B cell (primary cell): ENCODE data around the gene GNA14. TPM values are rescaled to one million over a fixed set of nuclear protein-coding genes. Genes with fewer than 3 reads are reported as not detected.

Source experiments
- ATAC-seq: fragments of 200-7000 bp; cut with Tn5 transposase; one replicate; pipeline ENCODE4 v1.10.0; 2021; ENCODE audit warnings: low read depth, mild to moderate bottlenecking, moderate number of reproducible peaks, moderate library complexity
- CTCF ChIA-PET: fragments of 350-600 bp; sonication (Branson Sonifier 250); formaldehyde crosslinking; loops from one replicate; lab custom pipeline; 2021; ENCODE audit warnings: antibody characterized with exemption, inconsistent platforms; lab: Charles Lee
- POLR2A ChIA-PET: fragments of 350-600 bp; sonication (Branson Sonifier 250); formaldehyde crosslinking; loops from one replicate; lab custom pipeline; 2021; ENCODE audit warnings: antibody characterized with exemption; lab: Charles Lee
- DNase-seq: peaks from one replicate; pipeline ENCODE4 v3.0.0; 2013
- H2AFZ ChIP-seq: 2 replicates; pipeline ENCODE4 v1.6.1; 2012; ENCODE audit warnings: mild to moderate bottlenecking, low read depth, low read length; ENCODE audit not compliant: insufficient read depth, poor library complexity, severe bottlenecking
- H3K27ac ChIP-seq, 2 donors: 1 replicate in 1 of 2; 2 replicates in 1 of 2; pipeline ENCODE4 v1.5.1; 2012 to 2013; ENCODE audit warnings: low read length in 2 of 2, mild to moderate bottlenecking in 2 of 2, moderate library complexity in 1 of 2
- H3K27me3 ChIP-seq, 4 experiments: fragments of 200-600 bp in 1 of 4; sonication (generic) in 1 of 4; replicated peaks in 1 of 4; 1 replicate in 2 of 4; 2 replicates in 2 of 4; pipeline versions ENCODE4 v1.6.1 to v1.7.0; 2013 to 2016; ENCODE audit warnings: low read length in 3 of 4, mild to moderate bottlenecking in 2 of 4, mixed read lengths in 1 of 4, moderate library complexity in 1 of 4; ENCODE audit not compliant: insufficient read depth in 4 of 4, control insufficient read depth in 3 of 4; ENCODE audit errors: control extremely low read depth in 1 of 4
- H3K36me3 ChIP-seq, 2 experiments: replicated peaks in 1 of 2; 1 replicate in 1 of 2; 2 replicates in 1 of 2; pipeline versions ENCODE4 v1.6.1 to v1.7.1; 2013; ENCODE audit warnings: low read length in 1 of 2; ENCODE audit not compliant: insufficient read depth in 2 of 2, control insufficient read depth in 1 of 2; ENCODE audit errors: control extremely low read depth in 1 of 2, extremely low read depth in 1 of 2
- H3K4me1 ChIP-seq, 2 donors: fragments of 200-600 bp in 1 of 2; sonication (generic) in 1 of 2; 1 replicate in 1 of 2; 2 replicates in 1 of 2; pipeline versions ENCODE4 v1.5.1 to v1.6.1; 2013 to 2017; ENCODE audit warnings: low read length in 2 of 2; ENCODE audit not compliant: control insufficient read depth in 2 of 2, insufficient read depth in 2 of 2
- H3K4me2 ChIP-seq: replicated peaks from 2 replicates; pipeline ENCODE3; 2012; ENCODE audit warnings: mild to moderate bottlenecking, low read depth, low read length; ENCODE audit not compliant: poor library complexity, severe bottlenecking
- H3K4me3 ChIP-seq, 5 experiments: fragments of 200-600 bp in 1 of 5; sonication (generic) in 1 of 5; 1 replicate in 3 of 5; 2 replicates in 2 of 5; pipeline versions ENCODE4 v1.5.1 to v1.7.0; 2011 to 2016; ENCODE audit warnings: low read length in 4 of 5, mild to moderate bottlenecking in 4 of 5, low read depth in 2 of 5, control low read depth in 1 of 5, moderate library complexity in 1 of 5; ENCODE audit not compliant: insufficient read depth in 1 of 5; ENCODE audit errors: control extremely low read depth in 1 of 5, extremely low read depth in 1 of 5
- H3K79me2 ChIP-seq: fragments of 200-600 bp; sonication (generic); one replicate; pipeline ENCODE4 v1.6.0; 2016; ENCODE audit warnings: low read length; ENCODE audit not compliant: control insufficient read depth, insufficient read depth
- H3K9ac ChIP-seq: fragments of 200-600 bp; sonication (generic); 2 replicates; pipeline ENCODE4 v1.6.1; 2017; ENCODE audit warnings: mild to moderate bottlenecking, low read length, moderate library complexity
- H3K9me3 ChIP-seq, 3 donors: one replicate each; pipeline versions ENCODE4 v1.6.1 to v1.7.1; 2013; ENCODE audit warnings: low read length in 2 of 3; ENCODE audit not compliant: control insufficient read depth in 2 of 3, insufficient read depth in 1 of 3; ENCODE audit errors: control extremely low read depth in 1 of 3
- H4K20me1 ChIP-seq: 2 replicates; pipeline ENCODE4 v1.6.0; 2012; ENCODE audit warnings: mild to moderate bottlenecking, low read length; ENCODE audit not compliant: insufficient read depth, control insufficient read depth, poor library complexity, severe bottlenecking
- H3K27ac Mint-ChIP-seq: one replicate; pipeline ENCODE4 v1.8.0; 2021; ENCODE audit warnings: mixed read lengths
- H3K27me3 Mint-ChIP-seq: one replicate; pipeline ENCODE4 v1.8.0; 2021; ENCODE audit warnings: mixed read lengths
- H3K4me1 Mint-ChIP-seq: one replicate; pipeline ENCODE4 v1.8.0; 2021; ENCODE audit warnings: mixed read lengths
- H3K4me3 Mint-ChIP-seq: one replicate; pipeline ENCODE4 v1.8.0; 2021; ENCODE audit warnings: mixed read lengths
- H3K9me3 Mint-ChIP-seq: one replicate; pipeline ENCODE4 v1.8.0; 2022; ENCODE audit warnings: mixed read lengths; ENCODE audit not compliant: insufficient read depth
- CTCF ChIP-seq: fragments of 200-600 bp; IDR thresholded peaks from one replicate; pipeline ENCODE4 v1.8.0; 2022; ENCODE audit warnings: antibody characterized with exemption, mild to moderate bottlenecking
- EZH2 ChIP-seq: IDR thresholded peaks from 2 replicates; pipeline ENCODE4 v1.6.1; 2012; ENCODE audit warnings: borderline replicate concordance, low read depth, mild to moderate bottlenecking, moderate library complexity, low read length; ENCODE audit not compliant: insufficient read depth, poor library complexity, severe bottlenecking
- WGBS: methylation state at CpG from one replicate; pipeline ENCODE4 v1.1.5; 2013; ENCODE audit warnings: missing lambda C conversion rate; ENCODE audit not compliant: insufficient coverage; 5-methylcytosine and 5-hydroxymethylcytosine counted together
- intact Hi-C: fragments of 100-400 bp; cut with micrococcal nuclease; formaldehyde crosslinking; loops from one replicate; pipeline ENCODE4 v1.10.0; 2022
- polyA plus RNA-seq: library from polyadenylated mRNA; depleted of rRNA; stranded (reverse); fragments of >200 nt; gene quantifications from 2 replicates; pipeline ENCODE4 v1.2.3, GENCODE V29; 2012
- total RNA-seq, 2 donors: library from RNA; stranded (reverse); fragments of 120-200 nt in 1 of 2; gene quantifications; 1 replicate in 1 of 2; 2 replicates in 1 of 2; pipeline versions ENCODE4 v1.2.3 to v1.2.4, GENCODE V29; 2013 to 2022

GNA14 gene
- total and polyA plus RNA-seq, 2 donors (not counting 1 experiment from before 2014, with no cell fraction given), result not detected

GRCh38 chr9:77531400-77531799 lies 116.7 kb downstream of the GNA14 start:
- no peak overlapping the region for H3K4me3 ChIP-seq
- H4K20me1 ChIP-seq, result no peaks in the 10 kb centered on the region
- no peak overlapping the region for H3K4me2 ChIP-seq
- no peaks in the 10 kb centered on the region for H3K36me3 ChIP-seq
- no peak overlapping the region for H3K27ac ChIP-seq
- Mint-ChIP-seq H3K9me3 (no peaks in the 10 kb centered on the region), H3K27ac (no peak overlapping the region), H3K27me3 (no peaks in the 10 kb centered on the region), H3K4me1 (no peaks in the 10 kb centered on the region), H3K4me3 (no peak overlapping the region)
- TF ChIP-seq CTCF, result no peak
- no peak for TF ChIP-seq EZH2
- 80% methylated on average over 1 of the region's 4 CpGs for WGBS
- DNase-seq, result no peak
- H3K9ac ChIP-seq, result no peak overlapping the region
- no peaks in the 10 kb centered on the region for H3K4me1 ChIP-seq
- no peak for ATAC-seq
- H3K79me2 ChIP-seq, result no peaks in the 10 kb centered on the region
- ChIA-PET CTCF (interaction anchor here (0.6 kb wide), 1 partner anchor 29 kb away, joined by 3 read pairs; no protein-coding TSS in a partner anchor), POLR2A (no interaction called here)
- intact Hi-C loops, result no loop called here
- no peaks in the 10 kb centered on the region for H3K27me3 ChIP-seq
- no peaks in the 10 kb centered on the region for H3K9me3 ChIP-seq
- no peak overlapping the region for H2AFZ ChIP-seq

DNA sequence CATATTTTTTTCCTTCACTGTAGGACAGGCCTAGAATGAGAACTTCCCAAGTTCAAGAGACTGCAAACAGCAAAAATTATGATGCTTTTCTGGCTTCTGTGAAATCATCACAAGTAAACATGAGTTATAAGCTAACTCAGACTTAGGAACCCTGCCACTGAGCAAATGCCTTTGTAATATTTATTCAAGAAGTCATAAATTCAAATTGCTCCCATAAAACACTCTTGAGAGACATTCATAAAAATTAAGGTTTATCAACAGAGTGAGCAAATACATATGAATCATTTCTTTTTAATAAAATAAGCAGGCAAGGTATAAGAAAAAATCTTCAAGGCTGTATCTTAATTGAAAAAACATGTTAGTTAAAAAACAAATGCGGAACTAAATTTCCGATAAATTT lies 124.2 kb downstream of the GNA14 start:
- H3K27ac Mint-ChIP-seq, result no peak overlapping the region
- H3K4me2 ChIP-seq, result no peak overlapping the region
- ChIA-PET CTCF (no interaction called here), POLR2A (no interaction called here)
- no peaks in the 10 kb centered on the region for H3K4me1 ChIP-seq
- ATAC-seq, result no peak
- H3K9me3 Mint-ChIP-seq, result no peaks in the 10 kb centered on the region
- WGBS, result no CpG with 5 or more reads among the region's 2 CpGs
- H3K4me3 ChIP-seq, result no peak overlapping the region
- no peak overlapping the region for H2AFZ ChIP-seq
- no peaks in the 10 kb centered on the region for H3K36me3 ChIP-seq
- no peaks in the 10 kb centered on the region for H3K79me2 ChIP-seq
- no peaks in the 10 kb centered on the region for H3K4me1 Mint-ChIP-seq
- H3K4me3 Mint-ChIP-seq, result no peak overlapping the region
- no peak for TF ChIP-seq EZH2
- TF ChIP-seq CTCF, result no peak
- peaks cover 6% of the 10 kb centered on the region for H3K27me3 Mint-ChIP-seq
- H3K27me3 ChIP-seq, result no peaks in the 10 kb centered on the region
- H4K20me1 ChIP-seq, result no peaks in the 10 kb centered on the region
- DNase-seq, result no peak
- no peaks in the 10 kb centered on the region for H3K9me3 ChIP-seq
- H3K27ac ChIP-seq, result no peak overlapping the region
- intact Hi-C loops, result no loop called here
- H3K9ac ChIP-seq, result no peak overlapping the region
